Psoas muscle (tissue), 8 donors: ENCODE data around the gene PLEKHM3. TPM values are rescaled to one million over a fixed set of nuclear protein-coding genes. Genes with fewer than 3 reads are reported as not detected.

Source experiments
- ATAC-seq, 4 donors: fragments of 200-7000 bp; cut with Tn5 transposase; one replicate each; pipeline ENCODE4 v1.9.1; 2020; ENCODE audit warnings: moderate library complexity in 3 of 4, mild to moderate bottlenecking in 2 of 4
- DNase-seq, 2 donors: peaks; one replicate each; pipeline ENCODE4 v3.0.0-alpha.2; 2020
- H3K27ac ChIP-seq: fragments of 200-600 bp; one replicate; pipeline ENCODE4 v1.8.0; 2022
- H3K27me3 ChIP-seq, 3 donors: fragments of 200-600 bp in 1 of 3; one replicate each; pipeline versions ENCODE4 v1.6.1 to v1.8.0; 2013 to 2022; ENCODE audit warnings: low read length in 2 of 3, mild to moderate bottlenecking in 2 of 3, moderate library complexity in 1 of 3; ENCODE audit not compliant: insufficient read depth in 3 of 3
- H3K36me3 ChIP-seq, 2 donors: fragments of 200-600 bp in 1 of 2; one replicate each; pipeline versions ENCODE4 v1.6.1 to v1.8.0; 2013 to 2022; ENCODE audit warnings: low read depth in 1 of 2, mild to moderate bottlenecking in 1 of 2, moderate library complexity in 1 of 2; ENCODE audit not compliant: insufficient read depth in 1 of 2
- H3K4me1 ChIP-seq: fragments of 200-600 bp; one replicate; pipeline ENCODE4 v1.8.0; 2022
- H3K4me3 ChIP-seq: fragments of 200-600 bp; one replicate; pipeline ENCODE4 v1.8.0; 2022; ENCODE audit warnings: mild to moderate bottlenecking
- H3K9me3 ChIP-seq: fragments of 200-600 bp; one replicate; pipeline ENCODE4 v1.8.0; 2022
- CTCF ChIP-seq: fragments of 200-600 bp; IDR thresholded peaks from one replicate; pipeline ENCODE4 v1.8.0; 2022; ENCODE audit warnings: antibody characterized with exemption
- WGBS, 3 donors: extraction: QIAGEN DNeasy Blood & Tissue Kit; methylation state at CpG; one replicate each; pipeline versions ENCODE4 v1.1.6 to v1.1.7; 2013; 5-methylcytosine and 5-hydroxymethylcytosine counted together
- intact Hi-C, 2 donors: fragments of 100-400 bp; cut with DNase I; formaldehyde crosslinking; loops; one replicate each; pipeline versions ENCODE4 v1.11.0 to v1.14.2; 2022
- polyA plus RNA-seq, 3 donors: library from polyadenylated mRNA; stranded (reverse); fragments of 200-250 nt; gene quantifications; one replicate each; pipeline ENCODE4 v1.2.3, GENCODE V29; 2013
- total RNA-seq, 4 donors: library from RNA; stranded (reverse); fragmentation: NEBNext Ultra II Directional in 2 of 4; extraction: Animal tissue kit (Norgen Biotek cat#: 25700) in 2 of 4; gene quantifications; one replicate each; pipeline versions ENCODE4 v1.2.1 to v1.2.4, GENCODE V29; 2021 to 2023
- donor health status: healthy with polysubstance abuse.
- donor health status: DM: no; HTN: no; CAD: no; lungs with moderate emphysema.
- donor health status: Bipolar disorder and iron deficiency.
- donor health status: healthy.
- donor health status: DM: yes; HTN: yes; CAD: no.
- donor health status: DM: no; HTN: no; CAD: no.
- donor health status: DM: no; HTN: no; CAD: no.
- donor health status: DM: yes; HTN: yes; CAD: no.

Gene PLEKHM3
- total and polyA plus RNA-seq, 7 donors, result 1.1 to 5.7 (median 4.0) TPM

GRCh38 chr2:207935991-207936370 lies 89.3 kb downstream of the PLEKHM3 start:
- Histone ChIP-seq H3K27me3 (no peaks in the 10 kb centered on the region), H3K4me1 (no peaks in the 10 kb centered on the region), H3K9me3 (no peaks in the 10 kb centered on the region), H3K4me3 (no peak overlapping the region), H3K36me3 (peaks cover 0 to 2% of the 10 kb centered on the region in 2 donors), H3K27ac (no peak overlapping the region)
- intact Hi-C loops, result no loop called here
- no peak for DNase-seq
- no peak for ATAC-seq
- no peak for TF ChIP-seq CTCF
- 84 to 93% (median 90%) methylated on average over 4 of the region's 4 CpGs for WGBS, 3 donors

GRCh38 chr2:207935121-207935990 lies 90.0 kb downstream of the PLEKHM3 start:
- intact Hi-C loops, result no loop called here
- DNase-seq (no peak), ATAC-seq (no peak)
- Histone ChIP-seq H3K9me3 (no peaks in the 10 kb centered on the region), H3K36me3 (peaks cover 0 to 9% of the 10 kb centered on the region in 2 donors), H3K27me3 (no peaks in the 10 kb centered on the region), H3K4me3 (no peak overlapping the region), H3K27ac (no peak overlapping the region), H3K4me1 (no peaks in the 10 kb centered on the region)
- 82 to 85% (median 85%) methylated on average over 7 of the region's 7 CpGs for WGBS, 3 donors
- TF ChIP-seq CTCF, result no peak

GRCh38 chr2:207934720-207935119 lies 90.6 kb downstream of the PLEKHM3 start:
- H3K9me3 ChIP-seq, result no peaks in the 10 kb centered on the region
- TF ChIP-seq CTCF, result no peak
- DNase-seq, result no peak
- H3K36me3 ChIP-seq, result peaks cover 0 to 15% of the 10 kb centered on the region in 2 donors
- ATAC-seq, result no peak
- no peaks in the 10 kb centered on the region for H3K4me1 ChIP-seq
- no peak overlapping the region for H3K4me3 ChIP-seq
- intact Hi-C loops, result no loop called here
- H3K27me3 ChIP-seq, result no peaks in the 10 kb centered on the region
- 86 to 92% (median 88%) methylated on average over 7 of the region's 7 CpGs for WGBS, 3 donors
- no peak overlapping the region for H3K27ac ChIP-seq

GRCh38 chr2:207933396-207934065 lies 91.8 kb downstream of the PLEKHM3 start:
- H3K27ac ChIP-seq, result no peak overlapping the region
- no peak overlapping the region for H3K4me3 ChIP-seq
- no peak for ATAC-seq
- no peaks in the 10 kb centered on the region for H3K27me3 ChIP-seq
- WGBS, 3 donors, result 71 to 78% (median 74%) methylated on average over 9 of the region's 9 CpGs
- H3K4me1 ChIP-seq, result no peaks in the 10 kb centered on the region
- DNase-seq, result no peak
- intact Hi-C loops, result no loop called here
- peaks cover 0 to 16% of the 10 kb centered on the region in 2 donors for H3K36me3 ChIP-seq
- no peaks in the 10 kb centered on the region for H3K9me3 ChIP-seq
- TF ChIP-seq CTCF, result no peak
